ENCODE results near the gene ZSCAN26.

DNA sequence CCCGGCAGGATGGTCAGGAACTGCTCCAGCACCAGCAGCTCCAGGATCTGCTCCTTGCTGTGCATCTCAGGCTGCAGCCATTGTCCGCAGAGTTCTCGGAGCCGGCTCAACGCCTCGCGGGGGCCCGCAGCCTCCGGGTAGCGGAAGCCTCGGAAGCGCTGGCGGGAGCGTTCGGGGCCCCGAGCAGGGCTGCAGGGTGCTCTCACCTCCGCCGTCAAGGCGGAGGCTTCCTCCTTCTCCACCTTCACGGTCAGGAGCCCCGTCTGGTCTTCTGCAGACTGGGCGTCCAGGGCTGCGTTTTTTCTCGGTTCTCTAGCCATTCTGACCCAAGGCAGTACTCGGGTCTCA is 15.3 kb upstream of the ZSCAN26 start:
- TF ChIP-seq POLR2A (IDR thresholded peaks at IDR 0.05) (no peak), CTCF (IDR thresholded peaks at IDR 0.05) (no peak)
